ENCODE results near the gene GDF15.
"Not testable (repeated sequence)": the region's sequence is repeated elsewhere in the genome, so short reads cannot be mapped to it uniquely, and the experiment has no call there.

The GDF15 gene

GRCh38 chr19:18351544-18351943, 34.4 kb upstream of the GDF15 start:
- no peak overlapping the region for H3K4me3 ChIP-seq (ENCODE audit: low read length)
- DNase-seq (ENCODE audit: low read depth), result no peak
- TF ChIP-seq CTCF (conservative IDR thresholded peaks at IDR 0.05; ENCODE audit: low read depth, low read length), result no peak

GRCh38 chr19:18353378-18354005, 32.5 kb upstream of the GDF15 start:
- TF ChIP-seq CTCF (conservative IDR thresholded peaks at IDR 0.05; ENCODE audit: low read depth, low read length), result no peak
- DNase-seq (ENCODE audit: low read depth), result no peak
- no peak overlapping the region for H3K4me3 ChIP-seq (ENCODE audit: low read length)

GRCh38 chr19:18354743-18355142, 31.2 kb upstream of the GDF15 start:
- H3K4me3 ChIP-seq (ENCODE audit: low read length); DNase-seq (ENCODE audit: low read depth): not testable (repeated sequence)

- no peak for DNase-seq (ENCODE audit: low read depth)
- no peak overlapping the region for H3K4me3 ChIP-seq (ENCODE audit: low read length)
- no peak for TF ChIP-seq CTCF (conservative IDR thresholded peaks at IDR 0.05; ENCODE audit: low read depth, low read length)
Observed at GRCh38 chr19:18357041-18357440, 28.9 kb upstream of the GDF15 start.

- no peak for TF ChIP-seq CTCF (conservative IDR thresholded peaks at IDR 0.05; ENCODE audit: low read depth, low read length)
- H3K4me3 ChIP-seq (ENCODE audit: low read length), result no peak overlapping the region
- DNase-seq (ENCODE audit: low read depth), result no peak
Observed at GRCh38 chr19:18361646-18362045, 24.3 kb upstream of the GDF15 start.

GRCh38 chr19:18362934-18363542, 22.9 kb upstream of the GDF15 start:
- TF ChIP-seq CTCF (conservative IDR thresholded peaks at IDR 0.05; ENCODE audit: low read depth, low read length), result no peak
- no peak overlapping the region for H3K4me3 ChIP-seq (ENCODE audit: low read length)

GRCh38 chr19:18363787-18364186, 22.2 kb upstream of the GDF15 start:
- DNase-seq (ENCODE audit: low read depth), result no peak
- TF ChIP-seq CTCF (conservative IDR thresholded peaks at IDR 0.05; ENCODE audit: low read depth, low read length), result no peak
- H3K4me3 ChIP-seq (ENCODE audit: low read length), result no peak overlapping the region

More at GRCh38 chr19:18362934-18363542, 22.9 kb upstream of the GDF15 start:
- no peak for DNase-seq (ENCODE audit: low read depth)

- DNase-seq (ENCODE audit: low read depth); H3K4me3 ChIP-seq (ENCODE audit: low read length): not testable (repeated sequence)
Observed at GRCh38 chr19:18364277-18364825, 21.6 kb upstream of the GDF15 start.
